Choroid plexus epithelial cell (primary cell): ENCODE measurements around the gene HCK.

Experiments
- DNase-seq: peaks from one replicate; pipeline ENCODE4 v3.0.0-alpha.2; 2010; ENCODE audit warnings: low read depth
- H3K4me3 ChIP-seq: 2 replicates; pipeline ENCODE4 v1.5.1; 2011; ENCODE audit warnings: low read depth, mild to moderate bottlenecking, control low read depth, low read length, moderate library complexity
- TF ChIP-seq, protein P1 (sequence below): conservative IDR thresholded peaks from 2 replicates; pipeline ENCODE4 v1.5.1; 2011; ENCODE audit warnings: low read depth, mild to moderate bottlenecking, control low read depth, inconsistent platforms, low read length, moderate library complexity

The HCK gene

GRCh38 chr20:32129863-32130262, 77.8 kb downstream of the HCK start:
- DNase-seq = no peak
- TF ChIP-seq, protein P1, sequence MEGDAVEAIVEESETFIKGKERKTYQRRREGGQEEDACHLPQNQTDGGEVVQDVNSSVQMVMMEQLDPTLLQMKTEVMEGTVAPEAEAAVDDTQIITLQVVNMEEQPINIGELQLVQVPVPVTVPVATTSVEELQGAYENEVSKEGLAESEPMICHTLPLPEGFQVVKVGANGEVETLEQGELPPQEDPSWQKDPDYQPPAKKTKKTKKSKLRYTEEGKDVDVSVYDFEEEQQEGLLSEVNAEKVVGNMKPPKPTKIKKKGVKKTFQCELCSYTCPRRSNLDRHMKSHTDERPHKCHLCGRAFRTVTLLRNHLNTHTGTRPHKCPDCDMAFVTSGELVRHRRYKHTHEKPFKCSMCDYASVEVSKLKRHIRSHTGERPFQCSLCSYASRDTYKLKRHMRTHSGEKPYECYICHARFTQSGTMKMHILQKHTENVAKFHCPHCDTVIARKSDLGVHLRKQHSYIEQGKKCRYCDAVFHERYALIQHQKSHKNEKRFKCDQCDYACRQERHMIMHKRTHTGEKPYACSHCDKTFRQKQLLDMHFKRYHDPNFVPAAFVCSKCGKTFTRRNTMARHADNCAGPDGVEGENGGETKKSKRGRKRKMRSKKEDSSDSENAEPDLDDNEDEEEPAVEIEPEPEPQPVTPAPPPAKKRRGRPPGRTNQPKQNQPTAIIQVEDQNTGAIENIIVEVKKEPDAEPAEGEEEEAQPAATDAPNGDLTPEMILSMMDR = no peak

GRCh38 chr20:32130352-32130751, 78.3 kb downstream of the HCK start:
- H3K4me3 ChIP-seq = no peak overlapping the region
- no peak for DNase-seq
- TF ChIP-seq, protein P1 = no peak

More at GRCh38 chr20:32129863-32130262, 77.8 kb downstream of the HCK start:
- H3K4me3 ChIP-seq = no peak overlapping the region

GRCh38 chr20:32130965-32131364, 78.9 kb downstream of the HCK start:
- TF ChIP-seq, protein P1 = no peak
- DNase-seq = no peak
- H3K4me3 ChIP-seq = no peak overlapping the region

- TF ChIP-seq, protein P1 = no peak
- H3K4me3 ChIP-seq = no peak overlapping the region
- DNase-seq = no peak
Measured at GRCh38 chr20:32132911-32133549, 81.0 kb downstream of the HCK start.

DNA sequence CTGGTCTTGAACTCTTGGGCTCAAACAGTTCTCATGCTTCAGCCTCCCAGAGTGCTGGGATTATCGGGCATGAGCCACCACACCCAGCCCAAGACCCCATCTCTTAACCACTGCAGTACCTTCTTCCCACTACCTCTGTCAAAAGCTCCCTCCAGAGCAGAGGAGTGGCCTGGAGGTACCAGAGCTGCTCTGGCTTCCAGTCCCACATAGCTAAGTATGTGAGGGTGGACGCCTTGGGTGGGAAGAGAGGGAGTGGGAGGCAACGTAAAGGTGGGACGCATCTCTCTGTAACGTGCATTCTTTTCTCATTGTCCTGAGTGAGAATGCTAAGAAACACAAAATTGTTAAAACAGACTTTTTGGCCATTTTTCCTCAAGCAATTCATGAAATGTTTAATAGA, 82.0 kb downstream of the HCK start:
- no peak for DNase-seq
- H3K4me3 ChIP-seq = no peak overlapping the region
- TF ChIP-seq, protein P1 = no peak

- H3K4me3 ChIP-seq = no peak overlapping the region
- TF ChIP-seq, protein P1 = no peak
- no peak for DNase-seq
Measured at GRCh38 chr20:32135983-32136515, 84.0 kb downstream of the HCK start.

GRCh38 chr20:32138921-32139320, 86.9 kb downstream of the HCK start:
- DNase-seq = no peak
- TF ChIP-seq, protein P1 = no peak

More at GRCh38 chr20:32138921-32139320, 86.9 kb downstream of the HCK start:
- no peak overlapping the region for H3K4me3 ChIP-seq
